Measurements from ENCODE around the gene LRCH2.

GRCh38 chrX:115269051-115269683 is 35.3 kb upstream of the LRCH2 start:
- TF ChIP-seq, protein P1, sequence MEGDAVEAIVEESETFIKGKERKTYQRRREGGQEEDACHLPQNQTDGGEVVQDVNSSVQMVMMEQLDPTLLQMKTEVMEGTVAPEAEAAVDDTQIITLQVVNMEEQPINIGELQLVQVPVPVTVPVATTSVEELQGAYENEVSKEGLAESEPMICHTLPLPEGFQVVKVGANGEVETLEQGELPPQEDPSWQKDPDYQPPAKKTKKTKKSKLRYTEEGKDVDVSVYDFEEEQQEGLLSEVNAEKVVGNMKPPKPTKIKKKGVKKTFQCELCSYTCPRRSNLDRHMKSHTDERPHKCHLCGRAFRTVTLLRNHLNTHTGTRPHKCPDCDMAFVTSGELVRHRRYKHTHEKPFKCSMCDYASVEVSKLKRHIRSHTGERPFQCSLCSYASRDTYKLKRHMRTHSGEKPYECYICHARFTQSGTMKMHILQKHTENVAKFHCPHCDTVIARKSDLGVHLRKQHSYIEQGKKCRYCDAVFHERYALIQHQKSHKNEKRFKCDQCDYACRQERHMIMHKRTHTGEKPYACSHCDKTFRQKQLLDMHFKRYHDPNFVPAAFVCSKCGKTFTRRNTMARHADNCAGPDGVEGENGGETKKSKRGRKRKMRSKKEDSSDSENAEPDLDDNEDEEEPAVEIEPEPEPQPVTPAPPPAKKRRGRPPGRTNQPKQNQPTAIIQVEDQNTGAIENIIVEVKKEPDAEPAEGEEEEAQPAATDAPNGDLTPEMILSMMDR (IDR thresholded peaks at IDR 0.05), result no peak
- TF ChIP-seq EP300 (IDR thresholded peaks at IDR 0.05), result no peak
